Anterior cingulate cortex (tissue), 58 donors: Measurements from ENCODE around the gene STARD10.
"Not testable (repeated sequence)": the region's sequence is repeated elsewhere in the genome, so short reads cannot be mapped to it uniquely, and the experiment has no call there.

ENCODE experiments used
- DNase-seq, 58 donors: peaks; one replicate each; lab custom pipeline; 2025; lab: John Stamatoyannopoulos, UW

The STARD10 gene, protein sequence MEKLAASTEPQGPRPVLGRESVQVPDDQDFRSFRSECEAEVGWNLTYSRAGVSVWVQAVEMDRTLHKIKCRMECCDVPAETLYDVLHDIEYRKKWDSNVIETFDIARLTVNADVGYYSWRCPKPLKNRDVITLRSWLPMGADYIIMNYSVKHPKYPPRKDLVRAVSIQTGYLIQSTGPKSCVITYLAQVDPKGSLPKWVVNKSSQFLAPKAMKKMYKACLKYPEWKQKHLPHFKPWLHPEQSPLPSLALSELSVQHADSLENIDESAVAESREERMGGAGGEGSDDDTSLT

GRCh38 chr11:72793425-72794367, at the start of gene STARD10:
Gene STARD10, minus strand, starts transcription at chr11:72794047. Its CDS starts 12,866 bp downstream, at chr11:72781181.
- peak; percentile 75 to 100 (median 97) for DNase-seq

- no peak for DNase-seq
These were observed 48.9 kb upstream of the STARD10 start for GRCh38 chr11:72842653-72843330.

GRCh38 chr11:72842126-72842525, 48.3 kb upstream of the STARD10 start:
- DNase-seq: no peak

DNA sequence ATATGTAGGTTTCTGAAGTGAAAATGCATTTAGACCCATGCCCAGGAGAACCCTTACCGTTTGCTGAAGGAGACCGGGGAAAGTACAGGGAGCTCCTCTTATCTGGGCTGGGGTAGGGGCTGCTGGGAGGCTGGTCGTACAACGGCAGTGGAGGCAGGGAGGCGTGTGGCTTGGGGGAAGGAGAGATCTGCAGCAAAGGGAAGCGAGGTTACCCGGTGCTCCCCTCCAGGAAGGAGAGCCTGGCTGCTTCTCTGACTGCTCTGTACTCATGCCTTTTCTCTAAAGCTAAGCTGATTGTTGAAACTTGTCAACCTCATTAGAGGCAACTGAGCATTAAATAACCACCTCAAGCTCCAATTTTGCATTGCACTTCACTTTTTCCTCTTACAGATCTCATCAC, 47.5 kb upstream of the STARD10 start:
- DNase-seq: no peak

DNA sequence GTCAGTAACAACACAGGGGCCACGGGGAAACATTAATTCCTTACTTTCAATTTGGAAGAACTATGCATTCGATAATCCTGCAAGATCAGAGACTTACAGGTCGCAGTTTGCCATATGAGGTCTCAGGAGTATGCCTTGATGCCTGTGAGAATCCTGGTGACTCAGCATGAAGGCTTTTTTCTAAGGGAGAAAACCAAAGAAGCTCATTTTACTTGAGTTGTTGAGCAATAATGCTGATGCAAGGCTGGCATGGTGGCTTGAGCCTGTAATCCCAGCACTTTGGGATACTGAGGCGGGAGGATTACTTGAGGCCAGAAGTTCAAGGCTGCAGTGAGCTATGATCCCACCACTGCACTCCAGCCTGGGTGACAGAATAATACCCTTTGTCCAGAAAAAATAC, 46.9 kb upstream of the STARD10 start:
- no peak for DNase-seq

- DNase-seq: no peak
These were observed 45.0 kb upstream of the STARD10 start for GRCh38 chr11:72838691-72839305.

- no peak for DNase-seq
These were observed 42.3 kb upstream of the STARD10 start for GRCh38 chr11:72836111-72836510.

- no peak for DNase-seq
These were observed 41.1 kb upstream of the STARD10 start for GRCh38 chr11:72834905-72835304.

DNA sequence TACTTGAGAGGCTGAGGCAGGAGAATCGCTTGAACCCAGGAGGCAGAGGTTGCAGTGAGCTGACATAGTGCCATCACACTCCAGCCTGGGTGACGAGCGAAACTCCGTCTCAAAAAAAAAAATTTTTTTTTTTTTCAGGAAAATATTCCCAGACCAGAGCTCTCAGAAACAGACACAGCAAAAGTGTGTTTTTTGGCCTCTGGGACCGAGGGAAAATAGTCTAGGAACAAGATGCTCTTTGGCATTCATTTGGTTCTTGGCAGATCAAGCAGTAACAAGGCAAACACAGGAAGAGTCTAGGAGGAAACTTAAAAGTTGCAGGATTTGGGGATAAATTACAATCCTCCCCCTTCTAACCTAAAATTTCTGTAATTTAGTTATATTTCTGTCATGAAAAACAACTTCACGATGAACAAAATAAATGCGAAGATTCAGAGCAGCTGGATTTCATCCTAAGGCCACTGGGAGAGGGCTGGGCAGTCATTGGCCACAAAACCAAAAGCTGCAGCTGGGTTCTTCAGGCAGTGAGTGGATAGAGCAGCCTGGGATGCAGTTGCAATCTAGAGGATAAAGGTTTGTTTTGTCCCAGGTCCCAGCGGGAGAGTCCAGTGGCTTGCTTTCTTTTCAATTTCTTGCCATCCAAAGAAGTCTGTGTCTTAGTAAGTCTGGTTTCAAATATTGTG, 40.1 kb upstream of the STARD10 start:
- peak in 7 of 58 donors; percentile 15 to 60 (median 30) for DNase-seq

DNA sequence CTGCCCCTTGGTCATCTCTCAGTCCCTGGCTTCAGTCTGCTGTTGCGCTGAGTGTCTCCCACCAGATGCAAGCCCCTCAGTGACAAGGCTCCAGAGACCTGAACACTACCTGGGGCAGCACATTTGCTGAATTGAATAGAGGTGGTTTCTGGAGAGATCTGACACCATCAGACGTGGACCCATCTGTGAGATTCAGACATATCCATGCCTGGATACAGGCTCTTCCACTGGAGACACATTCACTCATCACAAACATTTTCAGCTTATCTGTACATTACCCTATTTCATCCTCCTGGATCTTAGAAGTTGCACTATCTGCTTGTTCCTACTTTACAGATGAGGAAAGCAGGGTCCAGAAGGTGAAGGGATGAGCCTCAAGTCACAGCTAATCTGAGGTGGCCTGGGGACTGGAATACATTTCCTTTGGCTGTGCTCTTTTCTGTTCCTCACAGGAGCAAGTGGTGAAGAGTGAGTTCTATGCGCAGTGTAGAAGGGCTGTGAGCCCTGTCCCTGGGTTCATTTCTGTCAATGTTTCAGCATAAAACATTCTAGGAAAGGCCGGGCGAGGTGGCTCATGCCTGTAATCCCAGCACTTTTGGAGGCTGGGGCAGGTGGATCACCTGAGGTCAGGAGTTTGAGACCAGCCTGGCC, 39.4 kb upstream of the STARD10 start:
- DNase-seq: no peak

GRCh38 chr11:72832301-72833082, 38.6 kb upstream of the STARD10 start:
- no peak for DNase-seq

GRCh38 chr11:72831521-72832300, 37.9 kb upstream of the STARD10 start:
- DNase-seq: peak in 57 of 58 donors; percentile 28 to 90 (median 76)

DNA sequence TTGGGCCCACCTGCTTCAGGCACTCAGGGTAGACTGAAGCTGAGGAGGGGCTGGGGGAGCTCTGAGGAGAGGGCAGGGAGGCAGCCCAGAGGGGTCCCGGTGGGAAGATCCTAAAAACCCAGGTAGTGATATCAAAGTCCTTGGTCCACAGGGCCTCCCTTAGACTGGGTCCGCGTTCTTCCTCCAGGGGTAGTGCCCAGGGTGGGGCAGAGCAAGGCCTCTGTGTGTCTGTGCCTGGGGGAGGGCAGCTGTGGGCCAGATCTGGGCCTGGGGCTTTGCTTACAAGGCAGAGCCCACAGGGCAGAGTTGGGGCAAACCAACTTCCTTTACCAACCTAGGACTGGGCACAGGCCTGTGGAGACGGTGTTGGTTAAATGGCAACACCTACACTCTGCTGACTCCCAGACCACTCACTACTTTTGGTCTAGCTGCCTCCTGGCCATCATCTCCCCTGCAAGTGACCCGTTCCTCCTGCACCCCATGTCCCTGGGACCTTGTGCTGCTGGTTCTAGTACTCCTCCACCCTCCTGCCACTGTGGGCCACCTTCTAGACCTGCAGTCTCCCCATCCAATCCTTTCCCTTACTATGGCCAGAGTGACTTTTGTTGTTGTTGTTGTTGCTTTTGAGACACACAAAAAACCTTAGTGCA, 36.2 kb upstream of the STARD10 start:
- no peak for DNase-seq

GRCh38 chr11:72829178-72829577, 35.3 kb upstream of the STARD10 start:
- DNase-seq: no peak

- no peak for DNase-seq
These were observed 34.9 kb upstream of the STARD10 start for GRCh38 chr11:72828692-72829101.

GRCh38 chr11:72828081-72828567, 34.3 kb upstream of the STARD10 start:
- no peak for DNase-seq

GRCh38 chr11:72827656-72828055, 33.8 kb upstream of the STARD10 start:
- DNase-seq: not testable (repeated sequence)
